Breast epithelium (tissue), 4 donors: ENCODE data around the gene PKN1. TPM values are rescaled to one million over a fixed set of nuclear protein-coding genes. Genes with fewer than 3 reads are reported as not detected.

ENCODE experiments used
- DNase-seq, 2 donors: peaks; one replicate each; pipeline ENCODE4 v3.0.0-alpha.2; 2019; ENCODE audit warnings: low spot score in 2 of 2
- H3K27ac ChIP-seq, 2 donors: fragments of 200-600 bp; sonication (generic) in 1 of 2; one replicate each; pipeline ENCODE4 v1.5.1; 2016 to 2019; ENCODE audit warnings: mild to moderate bottlenecking in 1 of 2
- H3K27me3 ChIP-seq, 2 donors: fragments of 200-600 bp; sonication (generic) in 1 of 2; one replicate each; pipeline versions ENCODE4 v1.5.1 to v1.6.0; 2017 to 2019; ENCODE audit warnings: control low read depth in 1 of 2, mild to moderate bottlenecking in 1 of 2
- H3K36me3 ChIP-seq: fragments of 200-600 bp; one replicate; pipeline ENCODE4 v1.5.1; 2019
- H3K4me1 ChIP-seq, 2 donors: fragments of 200-600 bp; sonication (generic); one replicate each; pipeline ENCODE4 v1.5.1; 2016 to 2019; ENCODE audit warnings: control low read depth in 1 of 2
- H3K4me3 ChIP-seq, 3 donors: fragments of 200-600 bp; sonication (generic); 1 replicate in 2 of 3; 2 replicates in 1 of 3; pipeline ENCODE4 v1.5.1; 2016 to 2019; ENCODE audit warnings: mild to moderate bottlenecking in 3 of 3, moderate library complexity in 2 of 3
- H3K9me3 ChIP-seq, 2 donors: fragments of 200-600 bp; sonication (generic) in 1 of 2; one replicate each; pipeline ENCODE4 v1.5.1; 2016 to 2019; ENCODE audit warnings: control low read depth in 1 of 2
- POLR2A ChIP-seq: fragments of 450-650 bp; IDR thresholded peaks from one replicate; pipeline ENCODE4 v1.6.1; 2016; ENCODE audit warnings: antibody characterized with exemption, mild to moderate bottlenecking, moderate library complexity
- POLR2AphosphoS5 ChIP-seq, 3 donors: sonication (generic); formaldehyde crosslinking; IDR thresholded peaks; one replicate each; pipeline ENCODE4 v1.6.1; 2017; ENCODE audit warnings: antibody characterized with exemption in 3 of 3
- intact Hi-C: fragments of 100-400 bp; cut with DNase I; formaldehyde crosslinking; loops from one replicate; pipeline ENCODE4 v1.15.1; 2023; ENCODE audit warnings: low total_unique reads
- total RNA-seq, 3 donors: library from RNA; depleted of rRNA; stranded (reverse); fragments of >200 nt; gene quantifications; one replicate each; pipeline ENCODE4 v1.1.0, GENCODE V29; 2016
- TF ChIP-seq, protein P1 (sequence below), 3 donors: fragments of 450-650 bp; IDR thresholded peaks; one replicate each; pipeline ENCODE4 v1.5.1; 2016 to 2017; ENCODE audit warnings: antibody characterized with exemption in 3 of 3, mild to moderate bottlenecking in 3 of 3, moderate library complexity in 3 of 3

The PKN1 gene
- total RNA-seq, 3 donors from 2014 or later: 40.8 to 78.1 (median 59.6) TPM

DNA sequence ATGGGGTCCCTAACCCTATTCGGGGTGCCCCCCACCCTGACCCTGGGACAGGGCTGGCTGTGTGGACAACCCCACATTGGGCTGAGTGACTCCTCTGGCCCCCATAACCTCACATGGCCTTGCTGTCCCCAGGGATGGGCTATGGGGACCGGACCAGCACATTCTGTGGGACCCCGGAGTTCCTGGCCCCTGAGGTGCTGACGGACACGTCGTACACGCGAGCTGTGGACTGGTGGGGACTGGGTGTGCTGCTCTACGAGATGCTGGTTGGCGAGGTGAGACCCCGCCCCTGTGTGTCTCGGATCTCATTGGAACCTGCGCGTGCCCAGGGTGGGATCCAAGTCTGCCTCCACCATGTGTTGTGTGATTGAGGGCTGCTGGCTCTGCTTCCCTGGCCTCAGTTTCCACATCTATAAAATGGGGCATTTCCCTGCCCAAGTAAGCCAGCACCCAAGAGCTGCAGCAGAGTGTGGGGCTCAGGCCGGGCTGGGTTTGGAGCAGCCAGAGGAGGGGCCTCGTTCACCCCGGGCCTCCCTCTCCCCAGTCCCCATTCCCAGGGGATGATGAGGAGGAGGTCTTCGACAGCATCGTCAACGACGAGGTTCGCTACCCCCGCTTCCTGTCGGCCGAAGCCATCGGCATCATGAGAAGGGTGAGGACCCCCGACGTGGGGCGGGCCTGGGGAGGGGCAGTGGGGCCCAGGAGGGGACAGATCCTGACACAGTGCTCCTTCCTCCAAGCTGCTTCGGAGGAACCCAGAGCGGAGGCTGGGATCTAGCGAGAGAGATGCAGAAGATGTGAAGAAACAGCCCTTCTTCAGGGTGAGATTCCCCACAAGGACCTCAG lies 37.1 kb downstream of the PKN1 start:
- H3K36me3 ChIP-seq: no peaks in the 10 kb centered on the region
- TF ChIP-seq POLR2AphosphoS5 (IDR thresholded peaks at IDR 0.05) (no peak), POLR2A (no peak)
- TF ChIP-seq, protein P1, sequence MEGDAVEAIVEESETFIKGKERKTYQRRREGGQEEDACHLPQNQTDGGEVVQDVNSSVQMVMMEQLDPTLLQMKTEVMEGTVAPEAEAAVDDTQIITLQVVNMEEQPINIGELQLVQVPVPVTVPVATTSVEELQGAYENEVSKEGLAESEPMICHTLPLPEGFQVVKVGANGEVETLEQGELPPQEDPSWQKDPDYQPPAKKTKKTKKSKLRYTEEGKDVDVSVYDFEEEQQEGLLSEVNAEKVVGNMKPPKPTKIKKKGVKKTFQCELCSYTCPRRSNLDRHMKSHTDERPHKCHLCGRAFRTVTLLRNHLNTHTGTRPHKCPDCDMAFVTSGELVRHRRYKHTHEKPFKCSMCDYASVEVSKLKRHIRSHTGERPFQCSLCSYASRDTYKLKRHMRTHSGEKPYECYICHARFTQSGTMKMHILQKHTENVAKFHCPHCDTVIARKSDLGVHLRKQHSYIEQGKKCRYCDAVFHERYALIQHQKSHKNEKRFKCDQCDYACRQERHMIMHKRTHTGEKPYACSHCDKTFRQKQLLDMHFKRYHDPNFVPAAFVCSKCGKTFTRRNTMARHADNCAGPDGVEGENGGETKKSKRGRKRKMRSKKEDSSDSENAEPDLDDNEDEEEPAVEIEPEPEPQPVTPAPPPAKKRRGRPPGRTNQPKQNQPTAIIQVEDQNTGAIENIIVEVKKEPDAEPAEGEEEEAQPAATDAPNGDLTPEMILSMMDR (IDR thresholded peaks at IDR 0.05): no peak
- intact Hi-C loops: no loop called here

DNA sequence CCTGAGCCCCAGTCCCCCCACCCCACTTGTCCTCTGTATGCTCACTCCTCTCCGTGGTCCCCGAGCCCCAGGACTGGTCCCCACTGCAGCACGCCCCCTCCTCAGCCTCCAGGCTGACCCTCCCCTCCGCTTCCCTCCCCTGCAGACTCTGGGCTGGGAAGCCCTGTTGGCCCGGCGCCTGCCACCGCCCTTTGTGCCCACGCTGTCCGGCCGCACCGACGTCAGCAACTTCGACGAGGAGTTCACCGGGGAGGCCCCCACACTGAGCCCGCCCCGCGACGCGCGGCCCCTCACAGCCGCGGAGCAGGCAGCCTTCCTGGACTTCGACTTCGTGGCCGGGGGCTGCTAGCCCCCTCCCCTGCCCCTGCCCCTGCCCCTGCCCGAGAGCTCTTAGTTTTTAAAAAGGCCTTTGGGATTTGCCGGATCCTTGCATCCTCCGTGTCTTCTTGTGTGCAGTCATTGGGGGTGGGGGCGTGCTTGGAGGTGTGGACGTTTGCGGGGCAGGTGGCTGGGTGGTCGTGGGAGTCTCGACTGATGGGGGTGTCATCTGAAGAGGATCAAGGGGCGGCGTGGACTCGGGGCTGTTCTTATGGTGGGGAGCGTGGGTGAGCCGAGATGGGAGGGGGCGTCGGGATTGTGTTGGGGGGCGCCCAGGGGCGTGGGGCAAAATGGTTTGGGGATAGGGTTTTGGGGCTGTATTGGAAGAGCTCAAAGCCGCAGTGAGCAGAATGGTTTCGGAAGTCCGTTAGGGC lies 38.5 kb downstream of the PKN1 start:
- H3K4me3 ChIP-seq: peak overlapping the region in 2 of 3 donors; percentile 42 to 54
- peaks cover 7% of the 10 kb centered on the region in 2 donors for H3K4me1 ChIP-seq
- no peaks in the 10 kb centered on the region for H3K9me3 ChIP-seq
- no peak for DNase-seq
- H3K36me3 ChIP-seq: no peaks in the 10 kb centered on the region
- peaks cover 0 to 3% of the 10 kb centered on the region in 2 donors for H3K27me3 ChIP-seq
- TF ChIP-seq POLR2AphosphoS5 (IDR thresholded peaks at IDR 0.05): no peak
- TF ChIP-seq, protein P1 (IDR thresholded peaks at IDR 0.05): no peak
- no peak for TF ChIP-seq POLR2A
- H3K27ac ChIP-seq: no peak overlapping the region
- intact Hi-C loops: no loop called here

More for the DNA sequence above, 37.1 kb downstream of the PKN1 start:
- Histone ChIP-seq H3K4me3 (no peak overlapping the region), H3K27me3 (peaks cover 0 to 3% of the 10 kb centered on the region in 2 donors), H3K4me1 (peaks cover 3 to 7% of the 10 kb centered on the region in 2 donors), H3K27ac (no peak overlapping the region), H3K9me3 (no peaks in the 10 kb centered on the region)
- no peak for DNase-seq

DNA sequence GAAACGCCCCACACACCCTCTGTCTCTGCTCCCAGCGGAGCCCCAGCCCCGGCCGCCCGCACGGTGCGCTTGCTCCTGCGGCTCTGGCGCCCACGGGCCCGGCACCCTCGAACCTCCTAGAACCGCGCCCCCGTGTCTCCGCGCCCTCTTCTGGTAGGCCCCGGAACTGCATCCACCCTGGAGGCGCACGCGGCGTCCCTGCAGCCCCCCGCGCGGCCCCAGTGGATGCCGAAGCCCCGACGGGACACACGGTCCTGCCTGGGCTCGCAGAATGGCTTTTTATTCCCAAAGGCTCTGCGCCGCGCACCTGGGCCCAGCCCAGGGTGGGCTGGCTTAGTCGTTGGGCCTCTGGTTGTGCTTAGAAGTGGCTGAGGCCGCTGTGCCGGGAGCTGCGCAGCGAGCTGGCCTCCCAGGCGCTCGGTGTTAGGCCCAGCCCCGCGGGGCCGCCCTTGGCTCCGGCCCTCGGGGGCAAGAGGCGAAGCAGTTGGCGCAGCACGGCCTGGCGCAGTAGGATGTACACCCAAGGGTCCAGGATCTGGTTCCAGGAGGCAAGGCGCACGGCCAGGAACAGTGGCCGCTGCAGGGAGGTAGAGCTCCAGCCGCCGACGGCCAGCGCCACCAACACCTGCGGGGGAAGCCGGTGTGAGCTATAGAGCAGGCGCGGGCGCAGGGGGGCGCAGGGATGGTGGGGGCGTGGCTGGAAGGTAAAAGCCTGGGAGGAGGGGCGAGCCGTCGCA lies 39.3 kb downstream of the PKN1 start:
- H3K27me3 ChIP-seq: peaks cover 0 to 3% of the 10 kb centered on the region in 2 donors
- peaks cover 7% of the 10 kb centered on the region in 2 donors for H3K4me1 ChIP-seq
- intact Hi-C loops: no loop called here
- DNase-seq: peak in 1 of 2 donors; percentile 73
- H3K4me3 ChIP-seq: peak overlapping the region in 2 of 3 donors; percentile 42 to 54
- H3K27ac ChIP-seq: no peak overlapping the region
- H3K9me3 ChIP-seq: no peaks in the 10 kb centered on the region
- H3K36me3 ChIP-seq: no peaks in the 10 kb centered on the region
- TF ChIP-seq, protein P1 (IDR thresholded peaks at IDR 0.05): peak; percentile 91 to 95 (median 92)
- TF ChIP-seq POLR2A (no peak), POLR2AphosphoS5 (IDR thresholded peaks at IDR 0.05) (peak in 2 of 3 donors; percentile 10 to 25)

DNA sequence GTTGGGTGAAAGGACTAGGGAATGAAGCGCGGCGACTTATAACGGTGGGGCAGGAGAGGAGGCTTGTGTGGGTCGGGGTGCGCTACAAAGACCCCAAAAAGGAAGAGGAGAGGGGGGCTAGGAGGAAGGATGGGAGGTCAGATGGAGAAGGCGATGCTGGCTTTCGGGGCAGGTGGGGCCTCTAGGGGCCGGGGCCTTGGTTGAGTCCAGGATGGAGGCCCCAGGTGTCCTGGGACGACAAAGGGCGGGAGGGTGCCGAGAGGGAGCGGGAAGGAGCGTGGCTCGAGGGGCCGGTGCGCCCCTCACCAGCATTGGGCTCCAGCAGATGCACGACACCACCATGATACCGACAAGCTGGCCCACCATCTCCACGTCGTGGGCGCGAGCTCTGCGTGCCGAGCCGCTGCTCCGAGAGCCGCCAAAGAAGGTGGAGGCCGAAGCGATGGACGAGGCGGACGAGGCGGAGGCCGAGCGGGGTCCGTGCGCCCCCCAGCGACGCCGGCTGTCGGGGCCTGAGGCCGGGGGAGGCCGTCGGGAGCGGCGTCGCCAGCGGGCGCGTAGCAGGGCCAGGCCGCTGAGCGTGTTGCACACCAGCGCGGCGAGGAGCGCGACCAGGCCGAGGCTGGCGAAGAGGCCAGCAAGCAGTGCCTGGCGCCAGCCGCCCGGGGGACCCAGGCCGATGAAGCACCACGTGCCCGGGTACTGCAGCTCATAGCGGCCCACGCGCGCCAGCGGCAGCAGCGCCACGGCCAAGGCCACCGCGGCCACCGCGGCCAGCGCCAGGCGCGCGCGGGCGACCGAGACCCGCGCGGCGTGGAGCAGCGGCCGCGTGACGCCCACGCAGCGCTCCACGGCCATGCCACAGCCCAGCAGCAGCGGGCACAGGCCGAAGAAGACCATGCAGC lies 40.2 kb downstream of the PKN1 start:
- no peak for DNase-seq
- H3K36me3 ChIP-seq: no peaks in the 10 kb centered on the region
- intact Hi-C loops: no loop called here
- no peak overlapping the region for H3K27ac ChIP-seq
- H3K4me1 ChIP-seq: peaks cover 7% of the 10 kb centered on the region in 2 donors
- peaks cover 0 to 3% of the 10 kb centered on the region in 2 donors for H3K27me3 ChIP-seq
- TF ChIP-seq POLR2AphosphoS5 (IDR thresholded peaks at IDR 0.05) (no peak), POLR2A (no peak)
- TF ChIP-seq, protein P1 (IDR thresholded peaks at IDR 0.05): no peak
- H3K9me3 ChIP-seq: no peaks in the 10 kb centered on the region
- peak overlapping the region in 1 of 3 donors; percentile 43 for H3K4me3 ChIP-seq
